ENCODE results near the gene CACNA2D2. TPM values are rescaled to one million over a fixed set of nuclear protein-coding genes. Genes with fewer than 3 reads are reported as not detected.

Gene CACNA2D2
- total and polyA plus RNA-seq, 2 of the 8 experiments (the other 6 are each of a cell fraction or from before 2014, with no cell fraction given) = 14.1 to 25.0 TPM

DNA sequence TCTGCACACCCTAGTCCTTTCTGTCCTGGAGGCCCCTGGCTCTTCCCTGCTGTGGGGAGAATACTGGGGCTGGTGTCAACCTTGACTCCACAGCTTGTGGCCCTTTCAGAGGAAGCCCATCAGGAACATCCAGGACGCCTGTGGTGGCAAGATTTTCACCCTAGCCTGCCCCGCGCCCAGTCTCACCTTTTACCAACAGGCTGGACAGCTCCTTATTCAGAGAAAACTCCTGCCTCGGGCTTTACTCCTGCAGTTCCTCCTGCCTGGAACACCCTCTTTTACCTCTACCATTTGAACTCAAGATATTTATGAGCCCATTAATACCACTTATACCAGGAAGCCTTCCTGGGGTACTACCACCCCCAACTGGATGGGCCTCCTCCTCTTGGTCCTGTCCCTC is 2.7 kb upstream of the CACNA2D2 start:
- ChIA-PET CTCF (ENCODE audit: partially characterized antibody) (interaction anchor here (0.8 to 7.9 kb wide), 8 partner anchors 11 to 67 kb away, joined by 3 to 68 read pairs (median 3); no protein-coding TSS in a partner anchor), POLR2A (ENCODE audit: partially characterized antibody) (no interaction called here)
- 83% methylated on average over 4 of the region's 4 CpGs; no CpG with 5 or more reads in 1 of the 2 experiments for WGBS, 2 experiments (ENCODE audit: extremely low coverage in 1 of 2, insufficient coverage in 1 of 2, insufficient read length in 1 of 2, insufficient replicate concordance in 2 of 2, low coverage in 1 of 2, low lambda C conversion rate in 2 of 2, missing lambda C conversion rate in 1 of 2)
- FAIRE-seq (no peak), DNase-seq (ENCODE audit: low read depth in 1 of 2, low spot score in 2 of 2) (no peak)
- H3K79me2 ChIP-seq (ENCODE audit: control insufficient read depth in 1 of 2, insufficient read depth in 2 of 2, low read length in 2 of 2) = peaks cover 0 to 9% of the 10 kb centered on the region in 2 experiments; a peak in 1 of 4 replicates
- H4K8ac ChIP-seq (ENCODE audit: extremely low read depth, insufficient read depth, low read length) = no peak overlapping the region
- peaks cover 4 to 38% (median 28%) of the 10 kb centered on the region in 4 experiments for H3K27me3 ChIP-seq (replicated peaks in 1 of 4; ENCODE audit: control insufficient read depth in 3 of 4, extremely low read depth in 1 of 4, insufficient read depth in 3 of 4, low read length in 3 of 4)
- H2AK5ac ChIP-seq (ENCODE audit: low read depth, low read length) = no peak overlapping the region
- no peak for TF ChIP-seq SUZ12 (IDR thresholded peaks at IDR 0.05; ENCODE audit: low read length)
- no peak for TF ChIP-seq RXRA (IDR thresholded peaks at IDR 0.05; ENCODE audit: insufficient read depth, low read depth, low read length)
- no peak for TF ChIP-seq GABPA (IDR thresholded peaks at IDR 0.05; ENCODE audit: borderline replicate concordance, insufficient read depth, low read length)
- TF ChIP-seq RNF2 (IDR thresholded peaks at IDR 0.05; ENCODE audit: borderline replicate concordance, low read depth, low read length, missing control alignments, poor library complexity, severe bottlenecking) = no peak
- no peak overlapping the region for H3K4ac ChIP-seq (replicated peaks; ENCODE audit: insufficient read length, low read depth, low read length)
- no peak overlapping the region for H3K4me3 ChIP-seq (ENCODE audit: extremely low read depth in 1 of 4, insufficient read depth in 2 of 4, low read depth in 3 of 4, low read length in 4 of 4)
- H2BK20ac ChIP-seq (ENCODE audit: low read length) = no peak overlapping the region
- no peaks in the 10 kb centered on the region; the same call in 1 of the 2 replicates for H3K79me1 ChIP-seq (ENCODE audit: low read depth, low read length)
- no peak overlapping the region for H3K56ac ChIP-seq (replicated peaks; ENCODE audit: insufficient read length, low read depth, low read length)
- no peak overlapping the region for H3K23ac ChIP-seq (ENCODE audit: insufficient read length)
- H3K23me2 ChIP-seq (ENCODE audit: low read depth, low read length) = peaks cover 6% of the 10 kb centered on the region; the same call in 1 of the 2 replicates
- H3K9ac ChIP-seq (replicated peaks in 1 of 4; ENCODE audit: extremely low read depth in 1 of 4, low read depth in 3 of 4, low read length in 3 of 4) = no peak overlapping the region
- no peaks in the 10 kb centered on the region for H3K36me3 ChIP-seq (ENCODE audit: control insufficient read depth in 2 of 4, insufficient read depth in 4 of 4, low read length in 3 of 4)
- no peak overlapping the region for H4K5ac ChIP-seq (ENCODE audit: insufficient read length, low read depth, low read length)
- H3K4me1 ChIP-seq (replicated peaks in 1 of 4; ENCODE audit: control insufficient read depth in 3 of 4, insufficient read depth in 4 of 4, low read length in 3 of 4) = peaks cover 0 to 15% (median 11%) of the 10 kb centered on the region in 4 experiments; a peak in 6 of 7 replicates
- H3K14ac ChIP-seq (ENCODE audit: insufficient read length) = no peak overlapping the region
- no peaks in the 10 kb centered on the region for H3K9me3 ChIP-seq (ENCODE audit: insufficient read depth in 2 of 2, low read depth in 1 of 2, low read length in 1 of 2)
- no peak overlapping the region for H3K27ac ChIP-seq (ENCODE audit: low read depth, low read length)
- H2AFZ ChIP-seq (ENCODE audit: low read length) = no peak overlapping the region
- no peak overlapping the region for H4K91ac ChIP-seq (replicated peaks; ENCODE audit: insufficient read length, low read length)
- H2BK12ac ChIP-seq (ENCODE audit: low read depth, low read length) = no peak overlapping the region
- H3K18ac ChIP-seq (ENCODE audit: extremely low read depth, low read length) = no peak overlapping the region
- no peak overlapping the region for H2BK120ac ChIP-seq (replicated peaks; ENCODE audit: low read depth, low read length)
- no peak overlapping the region for H2BK5ac ChIP-seq (ENCODE audit: low read depth, low read length)
- H3K4me2 ChIP-seq (ENCODE audit: insufficient read depth in 1 of 2, low read depth in 2 of 2, low read length in 2 of 2) = no peak overlapping the region
- no peak overlapping the region for H2BK15ac ChIP-seq (ENCODE audit: low read length)
- H4K20me1 ChIP-seq (replicated peaks in 1 of 2; ENCODE audit: control insufficient read depth in 1 of 2, insufficient read depth in 2 of 2, low read length in 2 of 2) = peaks cover 3 to 6% of the 10 kb centered on the region in 2 experiments

All from H1 (cell line).